H1 (cell line): Measurements from ENCODE around the gene THUMPD2. TPM values are rescaled to one million over a fixed set of nuclear protein-coding genes. Genes with fewer than 3 reads are reported as not detected.

ENCODE experiments used
- ATF3 ChIP-seq: IDR thresholded peaks from 2 replicates; pipeline ENCODE4 v1.6.1; 2011; ENCODE audit warnings: low read depth, mild to moderate bottlenecking, low read length; ENCODE audit not compliant: insufficient read depth
- CTBP2 ChIP-seq: IDR thresholded peaks from 2 replicates; pipeline ENCODE4 v1.7.0; 2011; ENCODE audit warnings: borderline replicate concordance, mild to moderate bottlenecking, moderate library complexity, mixed read lengths, low read length; ENCODE audit not compliant: insufficient read depth, insufficient read length
- EGR1 ChIP-seq: IDR thresholded peaks from 2 replicates; pipeline ENCODE4 v1.6.1; 2011; ENCODE audit warnings: low read depth, low read length, borderline replicate concordance
- HDAC2 ChIP-seq, 2 experiments: fragments of 300-600 bp in 1 of 2; sonication (generic) in 1 of 2; IDR thresholded peaks; 2 replicates each; pipeline ENCODE4 v1.6.1; 2011 to 2012; ENCODE audit warnings: low read depth in 2 of 2, low read length in 2 of 2, mild to moderate bottlenecking in 2 of 2, moderate library complexity in 2 of 2, borderline replicate concordance in 1 of 2, inconsistent platforms in 1 of 2
- JUN ChIP-seq: IDR thresholded peaks from 2 replicates; pipeline ENCODE4 v1.6.1; 2011; ENCODE audit warnings: low read depth, mild to moderate bottlenecking, improper control_type of control experiment, low read length
- JUND ChIP-seq: IDR thresholded peaks from 2 replicates; pipeline ENCODE4 v1.6.1; 2011; ENCODE audit warnings: mild to moderate bottlenecking, improper control_type of control experiment, low read length
- KDM4A ChIP-seq: IDR thresholded peaks from one replicate; pipeline ENCODE4 v1.7.1; 2012; ENCODE audit warnings: low read depth, mild to moderate bottlenecking, moderate library complexity, low read length, inconsistent platforms; ENCODE audit not compliant: severe bottlenecking
- TBP ChIP-seq: IDR thresholded peaks from 2 replicates; pipeline ENCODE4 v1.6.1; 2011; ENCODE audit warnings: low read depth, low read length, improper control_type of control experiment
- TEAD4 ChIP-seq: IDR thresholded peaks from 2 replicates; pipeline ENCODE4 v1.6.1; 2012; ENCODE audit warnings: low read depth, low read length, inconsistent platforms, mixed read lengths
- polyA plus RNA-seq, 7 experiments: library from polyadenylated mRNA; depleted of rRNA in 3 of 7; stranded (reverse) in 5 of 7; unstranded in 2 of 7; fragments of >200 nt in 5 of 7; fragments of 200-250 nt in 2 of 7; gene quantifications; 1 replicate in 5 of 7; 2 replicates in 1 of 7; 4 replicates in 1 of 7; pipeline versions ENCODE4 v1.2.1 to v1.2.3, GENCODE V29; 2011 to 2013; ENCODE audit warnings: missing spikeins in 2 of 7, mixed read lengths in 2 of 7
- total RNA-seq: library from RNA; stranded (reverse); fragmentation: NEBNext Ultra II Directional; extraction: Animal tissue kit (Norgen Biotek cat#: 25700); gene quantifications from 2 replicates; pipeline ENCODE4 v1.2.1, GENCODE V29; 2021

THUMPD2 gene
- total and polyA plus RNA-seq, 2 of the 8 experiments (the other 6 are each of a cell fraction or from before 2014, with no cell fraction given) = 8.6 to 17.0 TPM

- TF ChIP-seq CTBP2 = no peak
- no peak for TF ChIP-seq HDAC2 (IDR thresholded peaks at IDR 0.05; ENCODE audit: borderline replicate concordance in 1 of 2, low read depth in 2 of 2, low read length in 2 of 2)
- TF ChIP-seq TEAD4 = no peak
- no peak for TF ChIP-seq EGR1
- TF ChIP-seq TBP = no peak
- TF ChIP-seq JUND = no peak
- TF ChIP-seq ATF3 = no peak
- TF ChIP-seq KDM4A = no peak
- no peak for TF ChIP-seq JUN
Measured at GRCh38 chr2:39735648-39736047, 43.4 kb downstream of the THUMPD2 start (continued).
